PC-3 (cell line): ENCODE results near the gene ZBTB22. TPM values are rescaled to one million over a fixed set of nuclear protein-coding genes. Genes with fewer than 3 reads are reported as not detected.
A peak's percentile ranks its signal among the peaks of the same experiment; 100 is the strongest.

Experiments used
- ATAC-seq: fragments of 200-7000 bp; cut with Tn5 transposase; 2 replicates; pipeline ENCODE4 v1.9.1; 2020; ENCODE audit warnings: mild to moderate bottlenecking, moderate library complexity
- BruUV-seq: library from RNA; stranded (reverse); fragments of 400-500 nt; replicated peaks from 2 replicates; lab custom pipeline; 2021; lab: Mats Ljungman, UMichigan
- CTCF ChIA-PET: fragments of 300-600 bp; sonication (Branson Sonifier 250); formaldehyde crosslinking; loops from one replicate; lab custom pipeline; 2022; ENCODE audit warnings: antibody characterized with exemption; lab: Charles Lee
- POLR2A ChIA-PET: fragments of 300-600 bp; sonication (Branson Sonifier 250); formaldehyde crosslinking; loops from one replicate; lab custom pipeline; 2022; ENCODE audit warnings: antibody characterized with exemption; ENCODE audit not compliant: unreplicated experiment; lab: Charles Lee
- DNase-seq: peaks from one replicate; pipeline ENCODE4 v3.0.0-alpha.2; 2015
- H2AFZ ChIP-seq: fragments of 300-600 bp; sonication (generic); 2 replicates; pipeline ENCODE4 v1.6.0; 2016; ENCODE audit warnings: antibody characterized with exemption, low read length
- H3F3A ChIP-seq: fragments of 300-600 bp; sonication (generic); one replicate; pipeline ENCODE4 v1.6.0; 2017; ENCODE audit warnings: antibody characterized with exemption, low read length, control low read depth, mild to moderate bottlenecking; ENCODE audit not compliant: unreplicated experiment
- H3K27ac ChIP-seq: fragments of 300-600 bp; sonication (generic); 2 replicates; pipeline ENCODE4 v1.5.1; 2016; ENCODE audit warnings: mild to moderate bottlenecking, low read length
- H3K27me3 ChIP-seq: fragments of 300-600 bp; sonication (generic); 2 replicates; pipeline ENCODE4 v1.6.1; 2016; ENCODE audit warnings: low read length, mixed read lengths
- H3K36me3 ChIP-seq: fragments of 300-600 bp; sonication (generic); 2 replicates; pipeline ENCODE4 v1.6.1; 2016; ENCODE audit warnings: low read depth, mixed run types, low read length, mixed read lengths
- H3K4me1 ChIP-seq: fragments of 300-600 bp; sonication (generic); 2 replicates; pipeline ENCODE4 v1.5.1; 2016; ENCODE audit warnings: low read length; ENCODE audit not compliant: insufficient read depth
- H3K4me2 ChIP-seq: fragments of 300-600 bp; sonication (generic); 2 replicates; pipeline ENCODE4 v1.6.0; 2016; ENCODE audit warnings: low read length
- H3K4me3 ChIP-seq: fragments of 300-600 bp; sonication (generic); 2 replicates; pipeline ENCODE4 v1.5.1; 2016; ENCODE audit warnings: mild to moderate bottlenecking, low read length, mixed read lengths
- H3K79me2 ChIP-seq: fragments of 300-600 bp; sonication (generic); 2 replicates; pipeline ENCODE4 v1.6.1; 2017; ENCODE audit warnings: low read length, mixed read lengths
- H3K9ac ChIP-seq: fragments of 300-600 bp; sonication (generic); 2 replicates; pipeline ENCODE4 v1.6.0; 2016; ENCODE audit warnings: mild to moderate bottlenecking, low read length
- H3K9me2 ChIP-seq: fragments of 300-600 bp; sonication (generic); replicated peaks from 2 replicates; pipeline ENCODE4 v1.6.1; 2016; ENCODE audit warnings: mixed run types, low read length, mixed read lengths
- H3K9me3 ChIP-seq: fragments of 300-600 bp; sonication (generic); 2 replicates; pipeline ENCODE4 v1.6.1; 2016; ENCODE audit warnings: low read length, mixed read lengths
- H4K20me1 ChIP-seq: fragments of 300-600 bp; sonication (generic); 2 replicates; pipeline ENCODE4 v1.6.1; 2016; ENCODE audit warnings: low read length, mixed read lengths
- CTCF ChIP-seq: fragments of 300-600 bp; sonication (generic); conservative IDR thresholded peaks from 2 replicates; pipeline ENCODE4 v1.5.1; 2017; ENCODE audit warnings: antibody characterized with exemption, low read depth, mild to moderate bottlenecking, low read length
- EZH2 ChIP-seq: fragments of 300-600 bp; sonication (generic); IDR thresholded peaks from one replicate; pipeline ENCODE4 v1.6.1; 2017; ENCODE audit warnings: antibody characterized with exemption, mild to moderate bottlenecking, low read length; ENCODE audit not compliant: unreplicated experiment
- EZH2phosphoT487 ChIP-seq: fragments of 300-600 bp; sonication (generic); IDR thresholded peaks from 2 replicates; pipeline ENCODE4 v1.6.1; 2018; ENCODE audit warnings: mild to moderate bottlenecking, antibody characterized with exemption, low read length, borderline replicate concordance
- intact Hi-C: fragments of 100-400 bp; cut with micrococcal nuclease; formaldehyde crosslinking; loops from 2 replicates; pipeline ENCODE4 v1.9.0; 2023
- total RNA-seq: library from RNA; depleted of rRNA; stranded (reverse); fragments of >200 nt; gene quantifications from 2 replicates; pipeline ENCODE4 v1.2.3, GENCODE V29; 2014

Gene ZBTB22
- total RNA-seq, 1 experiment from 2014 or later, result 18.8 TPM

- TF ChIP-seq EZH2phosphoT487, result no peak
- TF ChIP-seq EZH2, result no peak
- no peak for TF ChIP-seq CTCF
- DNase-seq (no peak), ATAC-seq (no peak)
- CTCF ChIA-PET, result no interaction called here
- Histone ChIP-seq H3K4me1 (peaks cover 13% of the 10 kb centered on the region), H3K27me3 (no peaks in the 10 kb centered on the region), H3K9me3 (no peaks in the 10 kb centered on the region), H2AFZ (no peak overlapping the region), H3K4me3 (no peak overlapping the region), H3K9ac (no peak overlapping the region), H3K36me3 (peaks cover 7% of the 10 kb centered on the region), H3K4me2 (no peak overlapping the region), H3K27ac (no peak overlapping the region), H3K9me2 (no peaks in the 10 kb centered on the region), H3F3A (peaks cover 3% of the 10 kb centered on the region), H3K79me2 (peaks cover 20% of the 10 kb centered on the region), H4K20me1 (no peaks in the 10 kb centered on the region)
- intact Hi-C loops, result no loop called here
- no TSS peak for BruUV-seq
- POLR2A ChIA-PET, result interaction anchor here (0.7 kb wide), 1 partner anchor 21 kb away, joined by 28 read pairs; no protein-coding TSS in a partner anchor
These were observed 15.7 kb downstream of the ZBTB22 start for GRCh38 chr6:33301877-33302276.

- Histone ChIP-seq H3K9ac (peak overlapping the region; percentile 80), H3K4me2 (peak overlapping the region; percentile 100), H4K20me1 (no peaks in the 10 kb centered on the region), H3K9me2 (no peaks in the 10 kb centered on the region), H3K27ac (peak overlapping the region; percentile 92), H3K79me2 (peaks cover 20% of the 10 kb centered on the region), H3K27me3 (no peaks in the 10 kb centered on the region), H3F3A (peaks cover 3% of the 10 kb centered on the region), H2AFZ (peak overlapping the region; percentile 77), H3K9me3 (no peaks in the 10 kb centered on the region), H3K4me1 (peaks cover 15% of the 10 kb centered on the region), H3K4me3 (peak overlapping the region; percentile 78), H3K36me3 (peaks cover 3% of the 10 kb centered on the region; the same call in 1 of the 2 replicates)
- TF ChIP-seq CTCF (peak; percentile 87), EZH2 (no peak)
- DNase-seq (peak; percentile 93), ATAC-seq (peak; percentile 55)
- intact Hi-C loops, result loop anchor here (1.0 to 5.0 kb wide), 4 partner anchors 10 to 108 kb away; partner anchors contain the start of genes PFDN6 and WDR46
- TSS peak; percentile 91 for BruUV-seq
- ChIA-PET CTCF (interaction anchor here (0.6 to 1.0 kb wide), 5 partner anchors 18 to 1104 kb away, joined by 3 to 5 read pairs (median 5); partner anchors contain the start of genes B3GALT4 and ZBTB22), POLR2A (interaction anchor here (1.0 to 1.1 kb wide), 3 partner anchors 10 to 18 kb away, joined by 4 to 16 read pairs (median 7); partner anchors contain the start of genes PFDN6, WDR46 and ZBTB22)
These were observed 18.2 kb downstream of the ZBTB22 start for GRCh38 chr6:33299237-33299944.
